SU-DHL-6 (cell line): Measurements from ENCODE around the gene NHSL2.
"Not testable (repeated sequence)": the region's sequence is repeated elsewhere in the genome, so short reads cannot be mapped to it uniquely, and the experiment has no call there.

ENCODE experiments used
- H2AFZ ChIP-seq: fragments of 200-600 bp; sonication (generic); 2 replicates; pipeline ENCODE4 v1.6.1; 2014; ENCODE audit warnings: low read depth, mild to moderate bottlenecking, moderate library complexity, mixed read lengths, antibody characterized with exemption, low read length; ENCODE audit not compliant: severe bottlenecking
- H3F3A ChIP-seq: fragments of 200-600 bp; shearing (Covaris generic); 2 replicates; pipeline ENCODE4 v1.6.0; 2016; ENCODE audit warnings: antibody characterized with exemption, mild to moderate bottlenecking; ENCODE audit not compliant: insufficient read depth
- H3K27ac ChIP-seq: fragments of 200-600 bp; sonication (generic); 2 replicates; pipeline ENCODE4 v1.5.1; 2016; ENCODE audit warnings: low read depth, mild to moderate bottlenecking, low read length, moderate library complexity, mixed read lengths
- H3K27me3 ChIP-seq: fragments of 200-600 bp; sonication (generic), shearing (Covaris generic); 2 replicates; pipeline ENCODE4 v1.6.0; 2014; ENCODE audit warnings: mild to moderate bottlenecking, low read length
- H3K36me3 ChIP-seq: fragments of 200-600 bp; sonication (generic); 2 replicates; pipeline ENCODE4 v1.6.1; 2014; ENCODE audit warnings: mild to moderate bottlenecking, low read length, mixed read lengths
- H3K4me2 ChIP-seq: fragments of 300-600, 200-600 bp; shearing (Covaris generic), sonication (generic); 2 replicates; pipeline ENCODE4 v1.6.0; 2014; ENCODE audit warnings: low read length, low read depth, mild to moderate bottlenecking; ENCODE audit not compliant: poor library complexity, severe bottlenecking
- H3K4me3 ChIP-seq: fragments of 200-600 bp; sonication (generic); 2 replicates; pipeline ENCODE4 v1.5.1; 2014; ENCODE audit warnings: antibody characterized with exemption, low read length, mild to moderate bottlenecking, mixed read lengths; ENCODE audit not compliant: insufficient read depth, poor library complexity, severe bottlenecking
- H3K79me2 ChIP-seq: fragments of 200-600 bp; sonication (generic); 2 replicates; pipeline ENCODE4 v1.6.1; 2014; ENCODE audit warnings: mild to moderate bottlenecking, low read length, moderate library complexity; ENCODE audit not compliant: insufficient read depth
- H3K9ac ChIP-seq: fragments of 200-600 bp; sonication (generic); 2 replicates; pipeline ENCODE4 v1.7.0; 2014; ENCODE audit warnings: mild to moderate bottlenecking, low read length
- H3K9me2 ChIP-seq: fragments of 200-600 bp; sonication (generic); replicated peaks from 2 replicates; pipeline ENCODE4 v1.6.1; 2014; ENCODE audit warnings: low read length; ENCODE audit not compliant: insufficient read depth
- H3K9me3 ChIP-seq: fragments of 200-600 bp; sonication (generic); 2 replicates; pipeline ENCODE4 v1.6.1; 2014; ENCODE audit warnings: low read length, mixed read lengths; ENCODE audit not compliant: insufficient read depth
- H4K20me1 ChIP-seq: fragments of 200-600 bp; sonication (generic); 2 replicates; pipeline ENCODE4 v1.6.1; 2014; ENCODE audit warnings: low read depth, mild to moderate bottlenecking, antibody characterized with exemption, low read length, moderate library complexity, mixed read lengths
- CTCF ChIP-seq: fragments of 200-600 bp; sonication (generic); IDR thresholded peaks from one replicate; pipeline ENCODE4 v1.5.1; 2017; ENCODE audit warnings: antibody characterized with exemption, mild to moderate bottlenecking, low read length, moderate library complexity; ENCODE audit not compliant: insufficient read depth, poor library complexity, severe bottlenecking
- EZH2phosphoT487 ChIP-seq: fragments of 200-600 bp; sonication (generic), shearing (Covaris generic); conservative IDR thresholded peaks from 2 replicates; pipeline ENCODE4 v1.6.1; 2018; ENCODE audit warnings: mild to moderate bottlenecking, antibody characterized with exemption, low read length, moderate library complexity, mixed read lengths

NHSL2 gene

GRCh38 chrX:71910643-71910985 lies at the start of gene NHSL2:
Gene NHSL2, plus strand, starts transcription at chrX:71910845.
- no peaks in the 10 kb centered on the region for H3K9me2 ChIP-seq
- H4K20me1 ChIP-seq = no peaks in the 10 kb centered on the region
- no peaks in the 10 kb centered on the region for H3F3A ChIP-seq
- no peak within 1 kb of the TSS for H3K4me2 ChIP-seq
- no peaks in the 10 kb centered on the region for H3K9me3 ChIP-seq
- H2AFZ ChIP-seq = no peak within 1 kb of the TSS
- H3K27me3 ChIP-seq = no peaks in the 10 kb centered on the region
- H3K9ac ChIP-seq = no peak within 1 kb of the TSS
- no peaks in the 10 kb centered on the region for H3K36me3 ChIP-seq
- H3K79me2 ChIP-seq = no peaks in the 10 kb centered on the region
- no peak within 1 kb of the TSS for H3K27ac ChIP-seq
- H3K4me3 ChIP-seq = no peak within 1 kb of the TSS
- TF ChIP-seq EZH2phosphoT487 (no peak), CTCF (no peak)

GRCh38 chrX:71867680-71868079 lies 43.0 kb upstream of the NHSL2 start:
- H3K27ac ChIP-seq = no peak overlapping the region
- no peaks in the 10 kb centered on the region for H3K9me3 ChIP-seq
- no peaks in the 10 kb centered on the region for H3F3A ChIP-seq
- H4K20me1 ChIP-seq = no peaks in the 10 kb centered on the region
- TF ChIP-seq EZH2phosphoT487 = no peak
- TF ChIP-seq CTCF = no peak
- no peaks in the 10 kb centered on the region for H3K36me3 ChIP-seq
- H3K9ac ChIP-seq = no peak overlapping the region
- no peak overlapping the region for H3K4me3 ChIP-seq
- no peaks in the 10 kb centered on the region for H3K27me3 ChIP-seq
- H2AFZ ChIP-seq = no peak overlapping the region
- H3K9me2 ChIP-seq = no peaks in the 10 kb centered on the region
- no peaks in the 10 kb centered on the region for H3K79me2 ChIP-seq
- no peak overlapping the region for H3K4me2 ChIP-seq

GRCh38 chrX:71869566-71869965 lies 41.1 kb upstream of the NHSL2 start:
- H3K4me3 ChIP-seq, H3K4me2 ChIP-seq, H3F3A ChIP-seq, H3K79me2 ChIP-seq, H4K20me1 ChIP-seq, H3K36me3 ChIP-seq, H2AFZ ChIP-seq, H3K9me2 ChIP-seq, H3K27ac ChIP-seq, H3K9ac ChIP-seq, H3K27me3 ChIP-seq, H3K9me3 ChIP-seq: not testable (repeated sequence)

- H3K27ac ChIP-seq = no peak overlapping the region
- no peaks in the 10 kb centered on the region for H3F3A ChIP-seq
- no peak overlapping the region for H2AFZ ChIP-seq
- no peak overlapping the region for H3K9ac ChIP-seq
- H4K20me1 ChIP-seq = no peaks in the 10 kb centered on the region
- no peaks in the 10 kb centered on the region for H3K9me3 ChIP-seq
- H3K79me2 ChIP-seq = no peaks in the 10 kb centered on the region
- H3K4me3 ChIP-seq = no peak overlapping the region
- H3K4me2 ChIP-seq = no peak overlapping the region
- H3K27me3 ChIP-seq = no peaks in the 10 kb centered on the region
- TF ChIP-seq EZH2phosphoT487 = no peak
- no peak for TF ChIP-seq CTCF
- H3K9me2 ChIP-seq = no peaks in the 10 kb centered on the region
- no peaks in the 10 kb centered on the region for H3K36me3 ChIP-seq
These were observed 40.2 kb upstream of the NHSL2 start for GRCh38 chrX:71870208-71871098.
